ENCODE data around the gene UBE2Q1. TPM values are rescaled to one million over a fixed set of nuclear protein-coding genes. Genes with fewer than 3 reads are reported as not detected.

Gene UBE2Q1
- total and polyA plus RNA-seq, 2 experiments from 2014 or later: 15.5 to 33.0 TPM

GRCh38 chr1:154571964-154572288 is 13.5 kb upstream of the UBE2Q1 start (continued):
- TF ChIP-seq ZNF462 (CRISPR knock-in tag; IDR thresholded peaks at IDR 0.05) (no peak), ETS1 (IDR thresholded peaks at IDR 0.05) (no peak), STAT1 (IDR thresholded peaks at IDR 0.05; ENCODE audit: unreplicated experiment) (no peak), JUNB (IDR thresholded peaks at IDR 0.05; ENCODE audit: unreplicated experiment) (no peak), POLR2AphosphoS5 (IDR thresholded peaks at IDR 0.05; ENCODE audit: low read depth) (no peak)

- Histone ChIP-seq H3K9me2 (ENCODE audit: insufficient read depth) (no peaks in the 10 kb centered on the region), H3K79me2 (replicated peaks; ENCODE audit: insufficient read depth) (no peaks in the 10 kb centered on the region), H3K27me3 (ENCODE audit: insufficient read depth) (0 out of 2 replicates have a peak, but pooled peaks cover 4% of the 10 kb centered on the region), H2AFZ (no peak overlapping the region), H3K4me1 (ENCODE audit: insufficient read depth) (peaks cover 21% of the 10 kb centered on the region), H3K4me3 (no peak overlapping the region), H3K27ac (ENCODE audit: low read depth) (no peak overlapping the region), H4K20me1 (replicated peaks; ENCODE audit: insufficient read depth) (peaks cover 4% of the 10 kb centered on the region; the same call in 1 of the 2 replicates), H3K4me2 (no peak overlapping the region), H3K36me3 (ENCODE audit: insufficient read depth) (no peaks in the 10 kb centered on the region), H3F3A (replicated peaks; ENCODE audit: low read depth) (peaks cover 16% of the 10 kb centered on the region)
- H3K27ac Mint-ChIP-seq: no peak overlapping the region
- no peak overlapping the region; the same call in 2 of the 3 replicates for H3K4me3 Mint-ChIP-seq
- H3K4me1 Mint-ChIP-seq: peaks cover 45% of the 10 kb centered on the region
- no peak for ATAC-seq
- no peak for DNase-seq (ENCODE audit: low spot score)
- H3K27me3 Mint-ChIP-seq (ENCODE audit: insufficient read depth, low read depth, poor library complexity): peaks cover 29% of the 10 kb centered on the region
- peaks cover 12% of the 10 kb centered on the region; the same call in 1 of the 3 replicates for H3K36me3 Mint-ChIP-seq (ENCODE audit: low read depth)
- no peaks in the 10 kb centered on the region for H3K9me3 Mint-ChIP-seq
- no peak for TF ChIP-seq CREB1 (CRISPR knock-in tag; IDR thresholded peaks at IDR 0.05; ENCODE audit: low read depth)
- TF ChIP-seq ZNF331 (CRISPR knock-in tag; IDR thresholded peaks at IDR 0.05; ENCODE audit: low read depth): no peak
- TF ChIP-seq CTCF (conservative IDR thresholded peaks at IDR 0.05; ENCODE audit: low read depth in 2 of 2): 0 out of 4 replicates have a peak, but pooled peaks of 1 of the 2 experiments have one; percentile 6
Measured at GRCh38 chr1:154571244-154571963, 12.9 kb upstream of the UBE2Q1 start.

Measured in GM23338 (cell line).